Heart left ventricle (tissue), 13 donors: ENCODE results near the gene VAV1.

Source experiments
- POLR2A ChIP-seq, 2 donors: fragments of 450-650 bp; IDR thresholded peaks; one replicate each; pipeline ENCODE4 v1.6.1; 2017; ENCODE audit warnings: antibody characterized with exemption in 2 of 2, mild to moderate bottlenecking in 2 of 2, moderate library complexity in 2 of 2
- TF ChIP-seq, protein P1 (sequence below), 12 donors: fragments of 200-600 bp; sonication (generic) in 4 of 12; IDR thresholded peaks; one replicate each; pipeline versions ENCODE4 v1.5.0 to v1.8.0; 2018 to 2022; ENCODE audit warnings: antibody characterized with exemption in 12 of 12, mild to moderate bottlenecking in 5 of 12
- donor health status: ischemic (EF 13 %, LVEDD 7.1; RV severe dilation, severe dysfunction).
- donor health status: DM: no; HTN: yes; CAD: no.
- donor health status: DM: no; HTN: no; CAD: no.
- donor health status: ischemic (EF 25% LVEDD 6.9; RV normal size, moderate dysfunction).
- donor health status: ischemic (EF 25% LVEDD 5.7; RV mildly dilated, moderate dysfunction).
- donor health status: ischemic (EF 35%, LVEDD 5.7; RV mildly dilated, moderate dysfunction).
- donor health status: nonischemic (EF 11% LVEDD 7.7; RV severe dilation, severe dysfunction).
- donor health status: DM: yes; HTN: yes; CAD: no.
- donor health status: PGD.
- donor health status: ischemic (EF 29% LVEDD 5.4; RV normal size, mild dysfunction).
- donor health status: nonischemic (EF 23%, LVEDD 6.1; RV moderate dilation, normal function).

- no peak for TF ChIP-seq POLR2A (IDR thresholded peaks at IDR 0.05)
- TF ChIP-seq, protein P1, sequence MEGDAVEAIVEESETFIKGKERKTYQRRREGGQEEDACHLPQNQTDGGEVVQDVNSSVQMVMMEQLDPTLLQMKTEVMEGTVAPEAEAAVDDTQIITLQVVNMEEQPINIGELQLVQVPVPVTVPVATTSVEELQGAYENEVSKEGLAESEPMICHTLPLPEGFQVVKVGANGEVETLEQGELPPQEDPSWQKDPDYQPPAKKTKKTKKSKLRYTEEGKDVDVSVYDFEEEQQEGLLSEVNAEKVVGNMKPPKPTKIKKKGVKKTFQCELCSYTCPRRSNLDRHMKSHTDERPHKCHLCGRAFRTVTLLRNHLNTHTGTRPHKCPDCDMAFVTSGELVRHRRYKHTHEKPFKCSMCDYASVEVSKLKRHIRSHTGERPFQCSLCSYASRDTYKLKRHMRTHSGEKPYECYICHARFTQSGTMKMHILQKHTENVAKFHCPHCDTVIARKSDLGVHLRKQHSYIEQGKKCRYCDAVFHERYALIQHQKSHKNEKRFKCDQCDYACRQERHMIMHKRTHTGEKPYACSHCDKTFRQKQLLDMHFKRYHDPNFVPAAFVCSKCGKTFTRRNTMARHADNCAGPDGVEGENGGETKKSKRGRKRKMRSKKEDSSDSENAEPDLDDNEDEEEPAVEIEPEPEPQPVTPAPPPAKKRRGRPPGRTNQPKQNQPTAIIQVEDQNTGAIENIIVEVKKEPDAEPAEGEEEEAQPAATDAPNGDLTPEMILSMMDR (IDR thresholded peaks at IDR 0.05), result no peak
These were observed 30.0 kb downstream of the VAV1 start for GRCh38 chr19:6802336-6803035.
